MM.1S (cell line): ENCODE measurements around the gene FBRS.
"Not testable (repeated sequence)": the region's sequence is repeated elsewhere in the genome, so short reads cannot be mapped to it uniquely, and the experiment has no call there.

Source experiments
- DNase-seq: peaks from one replicate; pipeline ENCODE4 v3.0.0-alpha.2; 2015
- H2AFZ ChIP-seq: fragments of 300-600 bp; sonication (generic); 2 replicates; pipeline ENCODE4 v1.6.0; 2016; ENCODE audit warnings: antibody characterized with exemption, low read length
- H3F3A ChIP-seq: fragments of 300-600 bp; sonication (generic); 2 replicates; pipeline ENCODE4 v1.6.1; 2016; ENCODE audit warnings: mild to moderate bottlenecking, antibody characterized with exemption, low read length, moderate library complexity, mixed read lengths; ENCODE audit not compliant: insufficient read depth
- H3K27ac ChIP-seq: fragments of 300-600 bp; sonication (generic); 2 replicates; pipeline ENCODE4 v1.5.1; 2016; ENCODE audit warnings: mild to moderate bottlenecking, low read length
- H3K27me3 ChIP-seq: fragments of 300-600 bp; sonication (generic); replicated peaks from 2 replicates; pipeline ENCODE4 v1.6.0; 2016; ENCODE audit warnings: low read length; ENCODE audit not compliant: insufficient read depth
- H3K36me3 ChIP-seq: fragments of 300-600 bp; sonication (generic); replicated peaks from 2 replicates; pipeline ENCODE4 v1.6.1; 2016; ENCODE audit warnings: mild to moderate bottlenecking, low read length, mixed read lengths; ENCODE audit not compliant: insufficient read depth
- H3K4me1 ChIP-seq: fragments of 300-600 bp; sonication (generic); 2 replicates; pipeline ENCODE4 v1.6.1; 2016; ENCODE audit warnings: low read length, mixed read lengths
- H3K4me2 ChIP-seq: fragments of 300-600 bp; sonication (generic); 2 replicates; pipeline ENCODE4 v1.6.0; 2016; ENCODE audit warnings: low read depth, low read length
- H3K4me3 ChIP-seq: fragments of 300-600 bp; sonication (generic); 2 replicates; pipeline ENCODE4 v1.5.1; 2016; ENCODE audit warnings: low read length, mixed read lengths
- H3K79me2 ChIP-seq: fragments of 300-600 bp; sonication (generic); 2 replicates; pipeline ENCODE4 v1.6.1; 2016; ENCODE audit warnings: mixed run types, low read length, mixed read lengths
- H3K9ac ChIP-seq: fragments of 300-600 bp; sonication (generic); 2 replicates; pipeline ENCODE4 v1.6.1; 2016; ENCODE audit warnings: low read length, mixed read lengths
- H3K9me2 ChIP-seq: fragments of 300-600 bp; sonication (generic); replicated peaks from 2 replicates; pipeline ENCODE4 v1.6.1; 2016; ENCODE audit warnings: mild to moderate bottlenecking, low read length, mixed read lengths; ENCODE audit not compliant: insufficient read depth
- H3K9me3 ChIP-seq: fragments of 300-600 bp; sonication (generic); replicated peaks from 2 replicates; pipeline ENCODE4 v1.6.1; 2016; ENCODE audit warnings: mild to moderate bottlenecking, low read length, mixed read lengths; ENCODE audit not compliant: insufficient read depth
- H4K20me1 ChIP-seq: fragments of 300-600 bp; sonication (generic); 2 replicates; pipeline ENCODE4 v1.6.1; 2016; ENCODE audit warnings: mild to moderate bottlenecking, low read length, moderate library complexity, mixed read lengths; ENCODE audit not compliant: insufficient read depth
- EZH2 ChIP-seq: fragments of 300-600 bp; sonication (generic); optimal IDR thresholded peaks from 2 replicates; pipeline ENCODE3; 2017; ENCODE audit warnings: low read depth, mild to moderate bottlenecking, antibody characterized with exemption, low read length, mixed read lengths
- EZH2phosphoT487 ChIP-seq: fragments of 300-600 bp; sonication (generic); IDR thresholded peaks from 2 replicates; pipeline ENCODE4 v1.6.1; 2018; ENCODE audit warnings: antibody characterized with exemption, low read length
- TF ChIP-seq, protein P1 (sequence below): fragments of 300-600 bp; sonication (generic); IDR thresholded peaks from 2 replicates; pipeline ENCODE4 v1.5.1; 2016; ENCODE audit warnings: antibody characterized with exemption, low read length, mixed read lengths

FBRS gene

GRCh38 chr16:30633526-30633925 lies 24.7 kb upstream of the FBRS start:
- Histone ChIP-seq H3K36me3 (no peaks in the 10 kb centered on the region), H3K4me3 (peak overlapping the region; percentile 83), H3K9me2 (no peaks in the 10 kb centered on the region), H3K9me3 (no peaks in the 10 kb centered on the region), H3K27ac (peak overlapping the region; percentile 56; the same call in 1 of the 2 replicates), H3K79me2 (no peaks in the 10 kb centered on the region), H3K4me1 (no peaks in the 10 kb centered on the region), H4K20me1 (no peaks in the 10 kb centered on the region), H3K9ac (peak overlapping the region; percentile 76; the same call in 1 of the 2 replicates), H2AFZ (peak overlapping the region; percentile 87), H3K27me3 (no peaks in the 10 kb centered on the region), H3F3A (peaks cover 5% of the 10 kb centered on the region; the same call in 1 of the 2 replicates), H3K4me2 (peak overlapping the region; percentile 88; the same call in 1 of the 2 replicates)
- DNase-seq, result no peak
- TF ChIP-seq EZH2phosphoT487, result no peak
- TF ChIP-seq, protein P1, sequence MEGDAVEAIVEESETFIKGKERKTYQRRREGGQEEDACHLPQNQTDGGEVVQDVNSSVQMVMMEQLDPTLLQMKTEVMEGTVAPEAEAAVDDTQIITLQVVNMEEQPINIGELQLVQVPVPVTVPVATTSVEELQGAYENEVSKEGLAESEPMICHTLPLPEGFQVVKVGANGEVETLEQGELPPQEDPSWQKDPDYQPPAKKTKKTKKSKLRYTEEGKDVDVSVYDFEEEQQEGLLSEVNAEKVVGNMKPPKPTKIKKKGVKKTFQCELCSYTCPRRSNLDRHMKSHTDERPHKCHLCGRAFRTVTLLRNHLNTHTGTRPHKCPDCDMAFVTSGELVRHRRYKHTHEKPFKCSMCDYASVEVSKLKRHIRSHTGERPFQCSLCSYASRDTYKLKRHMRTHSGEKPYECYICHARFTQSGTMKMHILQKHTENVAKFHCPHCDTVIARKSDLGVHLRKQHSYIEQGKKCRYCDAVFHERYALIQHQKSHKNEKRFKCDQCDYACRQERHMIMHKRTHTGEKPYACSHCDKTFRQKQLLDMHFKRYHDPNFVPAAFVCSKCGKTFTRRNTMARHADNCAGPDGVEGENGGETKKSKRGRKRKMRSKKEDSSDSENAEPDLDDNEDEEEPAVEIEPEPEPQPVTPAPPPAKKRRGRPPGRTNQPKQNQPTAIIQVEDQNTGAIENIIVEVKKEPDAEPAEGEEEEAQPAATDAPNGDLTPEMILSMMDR, result no peak
- no peak for TF ChIP-seq EZH2

DNA sequence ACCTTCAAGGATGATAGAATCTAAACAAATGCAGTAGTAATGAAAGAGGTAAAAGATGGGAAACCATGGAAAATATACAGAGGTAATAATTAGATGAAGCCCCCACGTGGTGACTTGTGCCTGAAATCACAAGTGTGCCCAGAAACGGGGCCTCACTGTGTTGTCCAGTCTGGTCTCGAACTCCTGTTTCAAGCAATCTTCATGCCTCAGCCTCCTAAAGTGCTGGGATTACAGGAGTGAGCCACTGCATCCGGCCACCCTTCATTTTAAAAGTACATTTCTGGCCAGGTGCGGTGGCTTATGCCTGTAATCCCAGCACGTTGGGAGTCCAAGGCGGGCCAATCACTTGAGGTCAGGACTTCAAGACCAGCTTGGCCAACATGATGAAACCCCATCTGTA lies 21.6 kb upstream of the FBRS start:
- TF ChIP-seq EZH2phosphoT487, result no peak
- TF ChIP-seq, protein P1, result no peak
- no peak for TF ChIP-seq EZH2
- no peaks in the 10 kb centered on the region for H3K4me1 ChIP-seq
- no peaks in the 10 kb centered on the region for H3K9me2 ChIP-seq
- no peaks in the 10 kb centered on the region for H3K9me3 ChIP-seq
- H3K9ac ChIP-seq, result no peak overlapping the region
- no peaks in the 10 kb centered on the region for H3K79me2 ChIP-seq
- H3F3A ChIP-seq, result peaks cover 5% of the 10 kb centered on the region; the same call in 1 of the 2 replicates
- H3K4me3 ChIP-seq, result no peak overlapping the region
- DNase-seq, result no peak
- H4K20me1 ChIP-seq, result no peaks in the 10 kb centered on the region
- no peak overlapping the region for H3K4me2 ChIP-seq
- no peak overlapping the region for H3K27ac ChIP-seq
- no peaks in the 10 kb centered on the region for H3K36me3 ChIP-seq
- H2AFZ ChIP-seq, result no peak overlapping the region
- H3K27me3 ChIP-seq, result no peaks in the 10 kb centered on the region

GRCh38 chr16:30637139-30637538 lies 21.1 kb upstream of the FBRS start:
- H3K79me2 ChIP-seq, H3K27ac ChIP-seq, H3K9ac ChIP-seq, H3K4me1 ChIP-seq, H3K27me3 ChIP-seq, H3K9me2 ChIP-seq, H3K4me2 ChIP-seq, H3K36me3 ChIP-seq, H4K20me1 ChIP-seq, H2AFZ ChIP-seq, DNase-seq, H3K9me3 ChIP-seq, H3F3A ChIP-seq, H3K4me3 ChIP-seq: not testable (repeated sequence)

GRCh38 chr16:30637944-30638343 lies 20.3 kb upstream of the FBRS start:
- H3K9me3 ChIP-seq, result no peaks in the 10 kb centered on the region
- DNase-seq, result peak; percentile 46

More at GRCh38 chr16:30637944-30638343, 20.3 kb upstream of the FBRS start:
- TF ChIP-seq EZH2phosphoT487 (no peak), EZH2 (no peak)
- TF ChIP-seq, protein P1, result peak; percentile 53
- Histone ChIP-seq H4K20me1 (no peaks in the 10 kb centered on the region), H3K9ac (no peak overlapping the region), H3K27ac (no peak overlapping the region), H3K36me3 (no peaks in the 10 kb centered on the region), H3K4me2 (no peak overlapping the region), H3K27me3 (no peaks in the 10 kb centered on the region), H3F3A (no peaks in the 10 kb centered on the region), H3K79me2 (no peaks in the 10 kb centered on the region), H3K4me3 (no peak overlapping the region), H2AFZ (no peak overlapping the region), H3K9me2 (no peaks in the 10 kb centered on the region), H3K4me1 (no peaks in the 10 kb centered on the region)
